HG03039 (cell line): ENCODE results near the gene VPS33B.
A peak's percentile ranks its signal among the peaks of the same experiment; 100 is the strongest.

ENCODE experiments used
- ATAC-seq: cut with Tn5 transposase; IDR thresholded peaks from one replicate; pipeline ENCODE4 v1.9.1; 2021; ENCODE audit warnings: mild to moderate bottlenecking, moderate library complexity; ENCODE audit not compliant: unreplicated experiment

VPS33B gene

DNA sequence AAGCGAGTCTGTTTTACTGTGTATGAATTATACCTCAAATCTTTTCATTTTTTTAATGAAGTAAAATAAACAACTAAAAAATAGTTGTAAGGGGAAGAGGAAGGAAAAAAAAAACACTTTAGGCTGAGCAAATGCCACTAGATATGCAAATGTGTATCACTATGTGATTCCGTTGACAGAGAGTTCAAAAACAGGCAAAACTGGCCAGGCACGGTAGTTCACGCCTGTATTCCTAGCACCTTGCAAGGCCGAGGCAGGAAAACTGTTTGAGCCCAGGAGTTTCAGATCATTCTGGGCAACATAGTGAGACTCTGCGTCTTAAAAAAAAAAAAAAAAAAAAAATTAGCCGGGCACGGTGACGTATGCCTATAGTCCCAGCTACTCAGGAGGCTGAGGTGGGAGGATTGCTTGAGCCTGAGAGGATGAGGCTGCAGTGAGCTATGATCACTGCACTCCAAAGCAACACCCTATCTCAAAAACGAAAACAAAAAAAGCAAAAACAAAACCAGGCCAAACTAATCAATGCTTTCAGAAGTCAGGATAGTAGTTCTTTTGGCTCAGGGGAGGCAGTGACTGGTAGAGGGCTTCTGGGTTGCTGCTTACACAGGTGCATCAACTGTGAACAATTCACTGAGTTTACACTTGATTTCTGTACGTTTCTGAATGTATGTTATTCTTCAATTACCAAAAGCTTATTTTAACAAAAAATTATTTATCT is 35.4 kb downstream of the VPS33B start:
- ATAC-seq, result no peak

- ATAC-seq, result peak; percentile 30
Measured at GRCh38 chr15:90982135-90982534, 40.3 kb downstream of the VPS33B start.

- ATAC-seq, result peak; percentile 59
Measured at GRCh38 chr15:90981681-90982080, 40.7 kb downstream of the VPS33B start.

- no peak for ATAC-seq
Measured at GRCh38 chr15:90979582-90979981, 42.8 kb downstream of the VPS33B start.

- ATAC-seq, result no peak
Measured at GRCh38 chr15:90974216-90974615, 48.2 kb downstream of the VPS33B start.

GRCh38 chr15:90972133-90972532 is 50.3 kb downstream of the VPS33B start:
- ATAC-seq, result no peak

DNA sequence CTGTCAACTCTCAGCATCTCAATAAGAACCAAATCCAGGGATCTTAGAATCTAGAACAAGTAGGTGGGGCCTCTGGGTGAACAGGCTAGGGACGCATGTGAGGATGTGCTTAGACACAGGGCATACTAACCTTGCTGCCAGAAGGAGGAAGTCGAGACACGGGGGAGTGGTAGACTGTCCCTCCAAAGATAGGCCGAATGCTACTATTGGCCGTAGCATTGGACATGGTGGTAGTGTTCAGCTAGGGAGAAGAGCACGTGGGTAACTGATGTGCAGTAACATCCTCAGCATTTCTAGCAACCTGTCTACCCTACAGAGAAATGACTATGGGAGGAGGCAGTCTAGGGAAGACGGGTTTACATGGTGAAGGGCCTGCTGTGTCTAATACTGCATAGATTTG is 52.1 kb downstream of the VPS33B start:
- no peak for ATAC-seq

- no peak for ATAC-seq
Measured at GRCh38 chr15:90968434-90968833, 54.0 kb downstream of the VPS33B start.

GRCh38 chr15:90967206-90967605 is 55.2 kb downstream of the VPS33B start:
- ATAC-seq, result no peak

DNA sequence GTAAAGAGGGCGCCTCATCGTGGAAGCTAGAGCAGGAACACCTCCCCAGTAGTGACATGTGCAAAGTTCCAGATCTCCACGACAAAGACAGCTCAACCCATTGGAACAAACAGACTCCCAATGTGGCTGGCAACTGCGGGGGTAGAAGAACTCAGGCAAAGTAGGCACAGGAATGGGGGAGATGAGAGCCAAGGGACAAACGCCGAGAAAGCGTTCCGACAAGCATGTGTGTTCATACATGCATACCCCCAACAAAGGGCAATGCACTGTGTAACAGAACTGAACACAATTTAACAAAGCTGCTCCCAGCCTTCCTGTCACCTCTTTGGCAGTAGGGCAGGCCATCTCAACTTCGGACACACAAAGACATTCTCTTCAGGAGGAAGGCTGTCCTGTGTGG is 56.1 kb downstream of the VPS33B start:
- no peak for ATAC-seq

GRCh38 chr15:90962021-90962420 is 60.4 kb downstream of the VPS33B start:
- ATAC-seq, result no peak

- no peak for ATAC-seq
Measured at GRCh38 chr15:90960298-90961091, 61.9 kb downstream of the VPS33B start.

- no peak for ATAC-seq
Measured at GRCh38 chr15:90959894-90960293, 62.5 kb downstream of the VPS33B start.

DNA sequence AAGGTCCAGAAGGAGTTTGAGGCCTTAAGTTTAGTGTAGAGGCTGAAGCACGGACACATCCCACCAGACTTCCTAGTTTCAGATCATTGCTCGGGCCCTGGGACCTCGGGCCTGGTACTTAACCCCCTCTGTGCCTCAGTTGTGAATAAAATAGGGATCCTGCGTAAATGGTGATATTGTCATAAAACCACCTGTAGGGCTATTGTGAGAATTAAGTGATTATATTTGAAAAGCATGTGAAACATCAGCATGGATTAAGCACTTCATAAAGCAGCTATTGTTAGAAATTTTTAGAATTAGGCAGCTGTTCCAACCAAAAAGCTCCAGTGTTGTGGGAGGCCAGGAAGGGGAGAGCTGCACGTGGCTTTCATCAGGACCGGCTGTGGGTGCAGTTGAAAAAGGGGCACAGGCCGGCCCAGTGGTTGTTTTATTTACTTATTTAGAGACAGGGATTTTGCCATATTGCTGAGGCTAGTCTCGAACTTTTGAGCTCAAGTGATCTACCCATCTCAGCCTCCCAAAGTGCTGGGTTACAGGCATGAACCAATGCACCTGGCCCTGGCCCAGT is 63.3 kb downstream of the VPS33B start:
- no peak for ATAC-seq

- ATAC-seq, result no peak
Measured at GRCh38 chr15:90957791-90958190, 64.6 kb downstream of the VPS33B start.

- ATAC-seq, result no peak
Measured at GRCh38 chr15:90957031-90957790, 65.2 kb downstream of the VPS33B start.

GRCh38 chr15:90956274-90957030 is 65.9 kb downstream of the VPS33B start:
- ATAC-seq, result no peak

DNA sequence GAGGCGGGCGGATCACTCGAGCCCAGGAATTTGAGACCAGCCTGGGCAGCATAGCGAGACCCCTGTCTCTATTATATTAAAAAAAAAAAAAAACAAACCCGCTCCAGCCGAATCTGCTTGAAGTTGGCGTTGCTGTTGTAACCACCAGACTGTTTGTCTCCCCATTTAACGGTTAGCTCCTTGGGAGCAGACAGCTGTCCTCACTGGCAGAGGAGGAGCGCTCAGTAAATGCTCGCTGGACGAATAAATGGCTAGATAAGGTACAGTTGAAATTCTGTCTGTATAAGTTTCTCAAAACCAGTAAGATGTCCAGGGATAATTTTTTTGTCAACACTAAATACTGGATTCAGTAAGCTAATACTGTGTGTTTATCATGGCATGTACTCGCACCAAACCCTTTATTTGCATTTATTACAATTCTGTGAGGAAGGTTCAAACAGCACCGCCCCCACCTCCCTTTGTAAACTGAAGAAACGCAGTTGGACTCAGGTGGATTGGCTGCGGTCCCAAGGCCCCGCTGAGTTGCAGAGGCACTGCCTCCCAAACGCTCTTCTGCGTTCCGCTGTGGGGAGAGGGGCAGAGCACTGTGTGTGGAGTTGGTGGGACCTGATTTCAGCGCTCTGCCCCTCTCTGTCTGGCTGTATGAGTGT is 66.6 kb downstream of the VPS33B start:
- ATAC-seq, result no peak

DNA sequence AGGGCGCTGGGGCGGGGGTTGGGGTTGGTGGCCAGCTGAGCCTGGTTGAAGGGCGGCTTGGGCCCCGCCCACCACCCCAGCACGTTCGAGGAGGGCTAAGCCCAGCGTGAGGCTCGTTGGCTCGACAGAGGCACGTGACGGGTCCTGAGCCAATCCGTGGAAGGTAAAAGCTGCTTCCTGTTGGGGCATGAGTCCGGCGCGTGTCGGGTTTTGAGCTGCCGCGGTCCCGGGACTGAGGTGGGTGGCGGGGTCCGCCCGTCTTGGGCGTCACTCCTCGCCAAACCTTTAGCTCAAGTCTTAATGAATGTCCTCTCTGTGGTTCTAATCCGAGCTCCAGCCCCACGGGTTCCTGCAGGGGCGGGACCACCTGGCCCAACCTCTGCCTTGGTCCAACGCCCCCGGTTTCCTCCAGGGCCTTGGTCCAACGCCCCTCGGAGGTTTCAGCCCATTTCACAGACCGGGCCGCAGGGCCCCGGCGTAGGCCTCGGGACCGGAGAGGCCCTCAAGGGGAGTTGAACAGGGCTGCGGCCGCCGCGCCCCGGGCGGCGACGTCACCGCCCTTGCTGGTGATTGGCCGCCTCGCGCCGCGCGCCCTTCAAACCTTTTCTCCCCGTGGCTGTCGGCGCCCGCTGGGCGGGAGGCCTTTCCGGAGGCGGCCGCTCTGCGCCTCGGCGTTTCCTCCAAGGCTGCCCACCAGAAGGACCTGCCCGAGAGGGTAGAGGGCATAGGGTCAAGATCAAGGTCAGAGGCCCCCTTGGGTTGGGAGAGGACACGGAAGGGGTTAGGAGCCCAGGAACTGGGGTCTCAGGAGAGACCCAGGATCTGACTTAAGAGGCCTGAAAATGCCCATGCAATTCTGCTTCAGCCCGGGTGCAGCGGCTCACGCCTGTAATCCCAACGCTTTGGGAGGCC is 67.4 kb downstream of the VPS33B start, which contains the start of gene RCCD1:
Gene RCCD1 (plus strand): TSS at position 173 of the 912 bp plus-strand sequence. CDS start 1,851 bp downstream, outside the sequence.
- peak; percentile 88 for ATAC-seq
